Epidermal melanocyte (primary cell): ENCODE data around the gene LAMC3.

ENCODE experiments used
- DNase-seq: peaks from one replicate; pipeline ENCODE4 v3.0.0; 2011; ENCODE audit warnings: low spot score; ENCODE audit not compliant: insufficient read length

LAMC3 gene

DNA sequence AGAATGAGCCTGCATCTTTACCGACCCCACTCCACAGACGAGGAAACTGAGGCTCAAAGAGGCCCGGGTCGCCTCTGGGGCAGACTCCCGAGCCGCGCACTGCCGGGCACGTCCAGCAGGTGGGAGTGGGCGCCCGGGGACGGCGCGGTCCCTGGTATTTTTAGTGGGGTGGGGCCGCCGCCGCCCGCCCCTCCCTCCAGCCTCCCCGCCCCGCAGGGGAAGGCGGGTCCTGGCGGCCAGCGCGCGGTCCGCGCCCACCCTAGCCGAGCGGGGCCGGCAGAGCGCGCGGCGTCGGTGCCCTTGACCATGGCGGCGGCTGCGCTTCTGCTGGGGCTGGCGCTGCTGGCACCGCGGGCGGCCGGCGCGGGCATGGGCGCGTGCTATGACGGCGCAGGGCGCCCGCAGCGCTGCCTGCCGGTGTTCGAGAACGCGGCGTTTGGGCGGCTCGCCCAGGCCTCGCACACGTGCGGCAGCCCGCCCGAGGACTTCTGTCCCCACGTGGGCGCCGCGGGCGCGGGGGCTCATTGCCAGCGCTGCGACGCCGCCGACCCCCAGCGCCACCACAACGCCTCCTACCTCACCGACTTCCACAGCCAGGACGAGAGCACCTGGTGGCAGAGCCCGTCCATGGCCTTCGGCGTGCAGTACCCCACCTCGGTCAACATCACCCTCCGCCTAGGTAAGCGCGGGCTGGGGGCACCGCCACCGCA is at the start of gene LAMC3:
Gene LAMC3 (plus strand): TSS at position 266 of the 710 bp plus-strand sequence. CDS start 41 bp downstream, at position 307.
- no peak for DNase-seq

DNA sequence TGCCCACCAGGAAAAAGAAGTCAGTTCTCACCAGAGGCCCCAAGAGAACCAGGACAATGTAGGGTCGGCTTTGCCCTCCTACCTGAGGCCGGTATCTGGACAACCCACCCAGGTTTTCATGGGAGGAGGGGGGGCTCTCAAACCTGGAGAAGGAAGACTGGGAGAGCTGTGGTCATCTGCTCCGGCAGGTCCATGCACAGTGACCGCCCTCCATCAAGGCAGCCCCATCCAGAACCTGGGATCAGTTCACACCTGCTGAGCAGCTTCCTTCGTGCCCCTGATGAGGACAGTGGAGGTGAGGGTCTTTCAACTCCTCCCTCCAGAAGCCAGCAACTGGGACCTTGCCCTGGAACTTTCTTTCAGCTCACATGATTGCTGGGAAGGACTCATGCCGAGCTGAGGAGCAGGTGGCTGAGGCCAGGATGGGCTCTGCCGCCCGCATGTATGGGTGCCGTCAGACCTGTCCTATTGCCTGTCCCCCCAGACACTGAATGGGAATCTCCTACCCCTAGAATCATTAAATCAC is 49.1 kb upstream of the LAMC3 start:
- no peak for DNase-seq

DNA sequence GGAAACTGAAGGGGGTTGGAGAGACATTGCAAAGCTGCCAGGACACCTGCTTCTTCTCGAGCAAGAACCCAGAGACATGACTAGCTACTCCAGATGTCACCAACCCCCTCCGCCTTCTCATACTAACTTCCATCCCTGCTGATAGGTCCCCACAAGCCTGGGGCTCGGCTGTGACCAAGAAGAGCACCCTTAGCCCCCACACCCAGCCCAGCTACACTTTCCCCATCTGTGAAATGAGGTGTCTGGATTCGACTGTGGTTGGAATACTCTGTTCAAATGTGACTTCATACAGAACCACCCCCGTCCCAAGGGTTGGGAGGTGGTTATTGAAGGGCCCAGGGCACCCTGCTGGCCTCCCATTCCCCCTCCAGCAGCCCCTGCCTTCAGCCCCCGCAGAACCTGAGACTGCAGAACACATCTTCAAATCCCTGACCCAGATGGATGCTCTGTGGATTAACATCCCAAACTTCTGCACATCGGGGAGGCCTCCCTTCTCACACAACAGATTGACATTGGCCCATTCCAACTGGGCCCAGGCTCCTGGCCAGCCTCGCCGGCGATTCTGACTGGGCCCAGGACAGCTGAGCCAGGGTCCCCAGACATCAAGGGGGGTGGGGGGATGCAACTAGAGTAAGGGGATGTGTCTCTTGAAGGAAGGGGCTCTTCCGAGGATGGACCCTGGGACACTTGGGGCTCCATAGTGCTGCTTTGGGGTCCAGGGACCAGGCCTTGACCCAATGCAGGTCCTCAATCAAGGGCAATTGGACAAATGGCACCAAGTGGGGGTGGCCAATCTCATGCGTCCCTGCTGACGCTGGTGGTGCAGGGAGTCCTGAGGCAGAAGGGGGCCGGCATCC is 48.2 kb upstream of the LAMC3 start:
- DNase-seq, result no peak

DNA sequence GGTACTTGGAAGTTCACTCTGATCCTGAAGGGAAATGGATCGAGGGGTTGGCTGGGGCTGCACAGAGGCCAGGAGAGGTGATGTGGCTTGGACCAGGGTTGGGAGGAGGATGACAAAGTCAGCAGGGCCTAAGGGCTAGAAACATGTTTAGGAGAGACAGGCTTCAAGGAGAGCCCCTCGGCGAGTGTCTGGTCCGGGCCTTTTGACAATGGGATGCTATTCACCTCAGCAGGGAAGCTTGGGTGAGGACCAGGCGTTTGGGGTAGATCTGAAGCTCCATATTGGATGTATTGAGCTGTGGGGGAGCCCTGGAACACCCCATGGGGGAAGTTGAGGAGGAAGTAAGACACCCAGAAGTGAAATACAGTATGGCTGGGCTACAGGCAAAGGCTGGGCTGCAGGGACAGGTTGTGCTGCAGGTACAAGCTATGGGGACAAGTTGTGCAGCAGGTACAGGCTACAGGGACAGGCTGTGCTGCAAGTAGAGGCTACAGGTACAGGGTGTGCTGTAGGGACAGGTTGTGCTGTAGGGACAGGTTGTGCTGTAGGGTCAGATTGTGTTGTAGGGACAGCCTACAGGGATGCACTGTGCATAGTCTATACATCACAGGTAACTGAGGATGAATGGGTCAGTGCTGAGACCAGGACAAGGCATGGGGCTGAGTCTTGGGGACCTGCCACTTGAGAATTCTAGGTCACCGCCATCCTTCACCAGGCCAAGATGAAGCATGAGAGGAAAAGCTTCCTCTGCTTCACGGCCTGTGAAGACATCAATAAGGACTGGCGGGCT is 47.3 kb upstream of the LAMC3 start:
- no peak for DNase-seq

DNA sequence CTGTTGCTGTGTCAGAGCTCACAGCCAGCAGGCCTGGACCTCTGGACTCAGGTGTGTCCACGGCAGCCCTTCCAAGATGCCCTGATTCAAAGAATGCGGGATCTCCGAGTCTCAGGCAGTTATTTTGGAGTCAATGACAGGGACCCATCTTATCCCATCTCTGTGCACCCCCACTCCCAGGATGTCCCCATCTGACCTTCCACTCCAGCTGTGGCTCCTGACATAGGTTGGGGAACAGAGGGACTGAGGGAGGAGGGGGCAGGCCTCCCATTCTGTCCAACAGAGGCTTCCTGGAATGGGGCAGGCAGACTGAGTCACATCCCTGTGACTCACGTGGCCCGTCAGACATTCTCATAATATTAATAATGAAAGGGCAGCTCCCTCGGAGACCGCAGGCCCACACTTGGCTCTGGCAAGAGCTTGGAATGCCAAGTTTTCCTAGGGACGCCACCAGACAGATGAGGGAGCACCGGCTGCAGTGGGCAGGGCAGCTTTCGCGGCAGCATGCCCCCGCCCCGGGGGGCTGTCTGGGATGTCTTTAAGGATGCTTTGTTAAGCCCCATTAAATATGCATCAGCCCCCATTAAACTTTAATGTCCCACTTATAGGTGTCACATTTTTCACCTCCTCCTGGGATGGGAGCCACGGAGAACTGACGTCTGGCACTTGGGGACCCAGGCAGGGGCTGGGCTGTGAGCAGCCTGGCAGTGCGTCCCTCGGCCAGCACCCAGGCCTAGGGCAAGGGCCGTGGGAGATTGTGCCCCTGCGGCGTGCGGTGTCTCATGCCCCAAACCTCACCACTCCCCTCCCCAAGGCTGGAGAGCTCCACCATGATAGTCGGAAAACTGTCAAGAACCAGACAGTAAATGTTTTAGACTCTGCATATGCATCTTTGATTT is 46.3 kb upstream of the LAMC3 start:
- peak; percentile 97 for DNase-seq

DNA sequence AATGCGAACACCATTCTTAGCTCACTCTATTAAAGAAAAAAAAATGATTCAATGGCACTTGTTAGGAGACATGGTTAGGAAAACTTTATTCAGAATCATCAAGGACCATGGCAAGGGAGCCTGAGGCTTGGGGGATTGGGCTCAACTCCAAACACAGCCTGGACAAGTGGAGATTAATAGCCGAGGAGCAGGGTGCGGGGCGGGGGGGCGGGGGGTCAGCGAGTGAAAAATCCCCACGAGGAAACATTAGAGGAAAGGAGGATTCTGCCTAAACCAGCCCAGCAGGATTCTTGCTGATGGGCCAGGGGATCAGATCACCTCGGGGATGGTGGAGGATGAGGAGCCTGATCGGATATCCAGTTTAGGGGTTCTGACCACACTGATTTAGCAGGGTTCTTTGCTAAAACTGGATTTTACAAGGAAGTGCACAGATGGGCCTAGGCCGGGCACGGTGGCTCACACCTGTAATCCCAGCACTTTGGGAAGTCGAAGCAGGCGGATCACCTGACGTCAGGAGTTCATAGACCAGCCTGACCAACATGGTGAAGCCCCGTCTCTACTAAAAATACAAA is 45.6 kb upstream of the LAMC3 start:
- no peak for DNase-seq

DNA sequence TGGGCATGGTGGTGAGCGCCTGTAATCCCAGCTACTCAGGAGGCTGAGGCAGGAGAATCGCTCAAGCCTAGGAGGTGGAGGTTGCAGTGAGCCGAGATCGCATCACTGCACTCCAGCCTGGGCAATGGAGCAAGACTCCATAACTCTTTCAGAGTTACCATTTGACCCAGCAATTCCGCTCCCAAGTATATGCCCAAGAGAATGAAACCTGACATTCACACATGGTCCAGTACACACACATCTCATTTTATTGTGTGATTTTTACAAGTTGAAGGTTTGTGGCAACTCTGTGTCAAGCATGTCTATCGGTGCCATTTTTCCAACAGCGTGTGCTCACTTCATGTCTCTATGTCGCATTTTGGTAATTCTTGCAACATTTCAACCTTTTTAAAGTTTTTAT is 45.1 kb upstream of the LAMC3 start:
- DNase-seq, result no peak

DNA sequence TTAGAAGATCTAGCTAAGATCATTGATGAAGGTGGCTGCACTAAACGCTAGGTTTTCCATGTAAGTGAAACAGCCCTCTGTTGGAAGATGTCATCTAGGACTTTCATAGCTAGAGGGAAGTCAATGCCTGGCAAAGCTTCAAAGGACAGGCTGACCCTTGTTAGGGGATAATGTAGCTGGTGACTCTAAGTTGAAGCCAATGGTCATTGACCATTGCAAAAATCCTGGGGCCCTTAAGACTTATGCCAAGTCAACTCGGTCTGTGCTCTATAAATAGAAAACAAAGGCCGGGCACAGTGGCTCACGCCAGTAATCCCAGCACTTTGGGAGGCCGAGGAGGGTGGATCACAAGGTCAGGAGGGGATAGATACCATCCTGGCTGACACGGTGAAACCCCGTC is 43.3 kb upstream of the LAMC3 start:
- no peak for DNase-seq

DNA sequence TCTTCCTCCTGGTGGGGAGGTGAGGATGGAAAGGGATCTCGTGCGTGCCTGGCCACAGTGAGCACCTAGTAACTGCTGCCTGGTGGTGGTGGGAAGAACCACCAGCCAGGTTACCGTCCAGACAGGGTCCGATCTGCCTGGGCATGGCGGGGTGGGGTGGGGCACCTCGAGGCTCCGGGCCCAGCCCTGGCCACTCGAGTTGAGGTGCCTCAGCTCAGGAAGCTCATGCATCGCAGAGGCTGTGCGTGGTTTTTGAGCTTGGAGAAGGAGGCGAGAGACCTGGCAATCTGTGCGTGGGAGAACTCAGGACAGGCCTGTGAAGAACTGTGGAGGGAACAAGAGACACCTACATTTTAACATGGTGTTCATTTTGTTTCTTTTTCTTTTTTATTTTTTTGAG is 38.9 kb upstream of the LAMC3 start:
- DNase-seq, result no peak

DNA sequence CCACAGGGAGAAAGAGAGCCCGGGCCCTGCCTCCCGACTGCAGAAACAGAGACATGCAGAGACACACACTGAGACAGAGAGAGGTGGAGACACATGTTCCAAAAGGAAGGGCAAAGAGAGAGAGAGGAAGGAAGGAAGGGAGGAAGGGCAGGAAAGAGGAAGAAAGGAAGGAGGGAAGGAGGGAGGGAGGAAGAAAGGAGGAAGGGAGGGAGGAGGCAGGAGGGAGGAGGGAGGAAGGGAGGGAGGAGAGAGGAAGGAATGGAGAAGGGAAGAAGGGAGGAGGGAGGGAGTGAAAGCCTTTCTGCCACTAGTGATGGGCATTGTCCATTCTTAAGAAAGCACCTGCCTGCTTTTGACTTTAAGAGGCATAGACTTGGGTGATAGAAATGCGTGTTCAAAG is 38.1 kb upstream of the LAMC3 start:
- no peak for DNase-seq

DNA sequence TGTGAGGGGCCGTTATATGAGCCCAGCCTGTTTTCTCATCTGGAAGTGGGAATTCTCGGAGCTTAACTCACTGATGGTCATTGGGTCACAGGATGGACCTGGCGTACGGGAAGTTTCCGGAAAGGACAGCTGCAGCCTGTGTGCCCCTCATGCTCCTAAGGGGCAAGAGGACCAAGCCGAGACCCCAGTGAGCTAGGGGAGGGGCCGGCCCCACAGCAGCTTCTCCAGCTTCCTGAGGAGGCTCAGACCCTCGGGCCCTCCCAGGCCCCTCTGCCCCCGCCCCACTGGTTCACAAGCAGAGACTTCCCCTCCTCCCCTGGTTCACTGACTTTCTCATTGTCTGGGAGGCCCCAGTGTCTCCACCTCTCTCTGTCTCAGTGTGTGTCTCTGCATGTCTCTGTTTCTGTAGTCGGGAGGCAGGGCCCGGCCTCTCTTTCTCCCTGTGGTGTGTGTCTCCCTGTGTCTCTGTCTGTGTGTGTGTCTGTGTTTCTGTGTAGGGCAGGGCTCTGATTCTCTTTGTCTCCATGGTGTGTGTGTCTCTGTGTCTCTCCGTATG is 37.6 kb upstream of the LAMC3 start:
- no peak for DNase-seq

DNA sequence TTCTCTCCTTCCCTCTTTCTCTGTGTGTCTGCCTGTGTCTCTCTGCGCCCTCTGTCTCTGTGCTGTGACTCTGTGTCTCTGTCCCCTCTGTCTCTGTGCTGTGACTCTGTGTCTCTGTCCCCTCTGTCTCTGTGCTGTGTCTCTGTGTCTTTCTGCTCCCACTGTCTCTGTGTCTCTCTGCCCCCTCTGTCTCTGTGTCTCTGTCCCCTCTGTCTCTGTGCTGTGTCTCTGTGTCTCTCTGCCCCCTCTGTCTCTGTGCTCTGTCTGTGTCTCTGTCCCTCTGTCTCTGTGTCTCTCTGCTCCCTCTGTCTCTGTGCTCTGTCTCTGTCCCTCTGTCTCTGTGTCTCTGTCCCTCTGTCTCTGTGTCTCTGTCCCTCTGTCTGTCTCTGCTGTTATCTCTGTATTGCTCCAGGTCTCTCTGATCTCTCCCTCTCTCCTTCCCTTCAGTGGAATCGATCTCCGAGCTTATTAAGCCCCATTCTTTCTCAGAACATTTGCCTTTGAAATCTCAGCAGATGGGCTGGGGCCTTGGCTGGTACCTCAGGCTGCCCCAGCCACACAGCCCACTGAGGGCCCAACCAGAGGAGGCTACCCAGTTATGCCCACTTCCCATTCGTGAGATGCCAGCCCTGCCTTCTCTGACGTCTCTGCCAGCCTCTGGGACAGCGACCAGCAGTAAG is 36.6 kb upstream of the LAMC3 start:
- no peak for DNase-seq

DNA sequence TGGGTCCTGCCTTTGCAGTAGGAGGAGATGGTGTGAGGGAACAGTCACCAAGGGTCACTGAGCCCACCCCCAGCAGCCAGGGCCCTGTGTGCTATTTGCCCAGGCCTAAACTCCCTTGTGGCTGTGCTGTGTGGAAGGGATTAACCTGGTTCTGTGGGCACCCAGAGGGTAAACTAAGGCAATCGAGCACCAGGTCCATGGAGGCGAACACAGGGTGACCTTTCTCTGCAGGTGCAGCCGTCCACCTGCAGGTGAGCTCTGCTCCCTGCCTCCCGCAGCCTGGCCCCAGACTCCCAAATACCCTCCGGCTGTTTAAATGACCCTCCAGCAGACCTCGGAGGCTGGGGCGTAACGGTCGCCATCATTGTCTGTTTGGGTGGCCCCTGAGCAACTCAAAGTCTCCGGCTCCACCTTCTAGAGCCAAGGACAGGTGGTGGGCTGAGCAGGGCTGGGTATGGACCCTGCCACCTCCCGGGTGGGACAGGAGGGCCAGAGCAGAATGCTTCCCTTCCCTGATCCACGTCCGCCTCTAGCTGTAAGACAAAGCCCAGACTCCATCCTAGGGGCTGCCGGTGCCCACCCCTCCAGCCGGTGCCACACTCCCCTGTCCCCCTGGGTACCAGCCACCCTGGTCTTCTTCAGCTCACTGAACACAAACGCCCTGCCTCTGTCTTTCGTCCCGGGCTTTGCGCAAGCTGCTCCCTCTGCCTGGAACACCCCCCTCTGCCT is 35.9 kb upstream of the LAMC3 start:
- DNase-seq, result no peak

DNA sequence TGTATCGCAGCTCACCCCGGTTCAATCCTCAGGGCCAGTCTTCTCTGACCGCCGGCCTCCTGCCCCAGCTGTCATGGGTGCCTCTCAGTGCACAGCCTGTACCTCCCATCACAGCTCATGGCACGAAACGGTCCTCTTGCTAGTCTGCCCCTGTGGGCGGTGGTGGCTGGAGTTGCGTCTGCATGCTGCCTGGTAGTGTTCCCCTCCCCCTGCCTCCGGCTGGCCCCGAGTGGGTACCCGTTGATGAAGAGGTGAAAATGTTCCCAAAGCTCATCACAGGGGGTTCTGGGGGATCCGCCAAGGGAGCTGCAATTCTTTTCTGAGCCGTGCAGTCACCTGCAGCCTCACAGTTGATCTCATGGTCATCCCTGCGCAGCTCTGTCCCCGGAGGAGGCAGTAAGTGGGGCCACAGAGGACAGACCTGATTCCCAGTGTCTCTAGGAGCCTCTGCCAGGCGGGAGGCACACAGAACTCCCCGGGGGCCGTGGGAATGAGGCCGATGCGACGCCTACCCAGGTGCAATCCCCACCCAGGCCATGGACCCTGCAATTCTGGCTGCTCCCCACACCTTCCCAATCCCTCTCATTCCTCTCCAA is 35.2 kb upstream of the LAMC3 start:
- DNase-seq, result no peak

DNA sequence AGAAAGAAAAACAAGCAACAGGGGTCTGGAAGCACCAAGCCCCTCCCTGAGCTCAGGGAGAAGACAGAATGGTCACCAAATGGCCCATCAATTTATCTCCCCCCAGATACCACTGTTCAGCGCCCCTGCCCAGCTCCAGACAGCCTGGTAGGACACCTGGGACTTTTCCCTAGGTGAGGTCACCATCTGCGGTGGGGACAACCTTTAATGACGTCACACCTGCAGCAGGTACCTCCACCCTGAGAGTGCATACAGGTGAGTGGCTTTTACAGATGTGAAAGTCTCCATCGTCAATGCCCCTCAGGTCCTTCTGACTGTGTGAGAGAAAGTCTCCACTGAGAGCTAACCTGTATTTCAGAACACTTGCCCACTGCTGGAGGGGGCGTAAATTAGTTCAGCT is 34.3 kb upstream of the LAMC3 start:
- no peak for DNase-seq

DNA sequence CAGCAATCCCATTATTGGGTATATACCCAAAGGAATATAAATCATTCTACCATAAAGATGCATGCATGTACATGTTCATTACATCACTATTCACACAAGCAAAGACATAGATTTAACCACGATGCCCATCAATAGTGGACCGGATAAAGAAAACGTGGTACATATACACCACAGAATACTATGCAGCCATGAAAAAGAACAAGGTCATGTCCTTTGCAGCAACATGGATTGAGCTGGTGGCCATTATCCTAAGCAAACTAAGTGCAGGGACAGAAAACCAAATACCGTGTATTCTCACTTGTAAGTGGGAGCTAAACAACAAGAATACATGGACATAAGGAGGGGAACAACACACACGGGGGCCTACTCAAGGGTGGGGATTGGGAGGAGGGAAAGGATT is 33.8 kb upstream of the LAMC3 start:
- DNase-seq, result no peak

DNA sequence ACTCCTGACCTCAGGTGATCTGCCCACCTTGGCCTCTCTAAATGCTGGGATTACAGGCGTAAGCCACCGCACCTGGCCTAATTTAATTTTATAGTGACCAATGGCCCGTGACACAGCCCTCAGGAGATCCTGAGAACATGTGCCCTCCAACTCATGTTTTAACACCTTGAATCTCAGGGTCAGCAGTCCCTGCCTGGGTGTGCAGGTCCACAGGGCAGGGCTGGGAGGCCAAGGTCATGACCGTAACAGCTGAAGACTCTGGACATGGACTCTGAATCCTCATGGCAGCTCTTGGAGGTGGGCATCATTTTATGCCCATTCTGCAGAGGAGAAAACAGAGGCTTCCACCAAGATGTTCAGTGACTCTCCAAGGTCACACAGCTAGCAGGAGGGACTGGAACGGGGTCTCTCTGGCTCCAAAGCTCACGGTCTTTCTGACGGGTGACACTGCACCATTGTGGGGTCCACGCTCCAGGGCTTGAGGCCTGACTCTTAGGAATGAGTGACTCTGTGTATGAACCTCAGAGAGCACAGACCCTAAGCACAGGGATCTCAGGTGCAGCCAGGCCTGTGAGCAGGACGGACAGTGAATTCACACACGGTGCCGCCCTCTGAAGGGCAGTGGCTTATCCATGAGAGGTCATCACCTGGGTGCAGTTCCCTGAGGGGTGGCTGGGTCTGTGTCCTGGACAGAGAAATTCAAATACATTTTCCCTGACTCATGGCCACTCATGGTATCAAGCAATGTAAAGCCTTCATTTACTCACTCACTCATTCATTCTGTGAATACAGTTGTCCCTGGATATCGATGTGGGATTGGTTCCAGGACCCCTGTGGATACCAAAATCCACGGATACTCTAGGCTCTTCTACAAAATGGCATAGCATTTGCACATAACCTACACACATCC is 32.8 kb upstream of the LAMC3 start:
- no peak for DNase-seq
